HepG2 (cell line): ENCODE results near the gene AMZ2. TPM values are rescaled to one million over a fixed set of nuclear protein-coding genes. Genes with fewer than 3 reads are reported as not detected.

Experiments
- KDM3A ChIP-seq: IDR thresholded peaks from 2 replicates; pipeline ENCODE4 v1.6.1; 2018; ENCODE audit warnings: low read depth, missing compliant biosample characterization
- MBNL3 ChIP-seq: fragments of 250-450 bp; sonication (Bioruptor Pico); conservative IDR thresholded peaks from 2 replicates; pipeline ENCODE4 v1.8.0; 2022; ENCODE audit warnings: mild to moderate bottlenecking, inconsistent platforms
- MED1 ChIP-seq: sonication (generic); formaldehyde crosslinking; IDR thresholded peaks from 2 replicates; pipeline ENCODE4 v1.4.0; 2020; ENCODE audit warnings: missing genetic modification reagents
- SMAD1 ChIP-seq: sonication (generic); formaldehyde crosslinking; IDR thresholded peaks from 2 replicates; pipeline ENCODE4 v1.4.0; 2020; ENCODE audit warnings: missing genetic modification reagents, low read depth, mild to moderate bottlenecking, borderline replicate concordance
- TCF12 ChIP-seq, 2 experiments: fragments of 450-650 bp in 1 of 2; sonication (generic) in 1 of 2; formaldehyde crosslinking in 1 of 2; IDR thresholded peaks; 2 replicates each; pipeline versions ENCODE4 v1.6.1 to v1.8.0; 2017 to 2022; ENCODE audit warnings: antibody characterized with exemption in 1 of 2, mild to moderate bottlenecking in 1 of 2, missing genetic modification reagents in 1 of 2, moderate library complexity in 1 of 2
- ZFX ChIP-seq: sonication (generic); formaldehyde crosslinking; IDR thresholded peaks from 2 replicates; pipeline ENCODE4 v1.4.0; 2020; ENCODE audit warnings: mild to moderate bottlenecking, low read depth, missing genetic modification reagents, moderate library complexity
- ZKSCAN5 ChIP-seq: sonication (generic); formaldehyde crosslinking; IDR thresholded peaks from 2 replicates; pipeline ENCODE4 v1.5.1; 2020; ENCODE audit warnings: mild to moderate bottlenecking, missing genetic modification reagents
- ZNF547 ChIP-seq: sonication (generic); formaldehyde crosslinking; IDR thresholded peaks from 2 replicates; pipeline ENCODE4 v1.5.1; 2020; ENCODE audit warnings: mild to moderate bottlenecking, missing genetic modification reagents
- polyA plus RNA-seq, 8 experiments: library from polyadenylated mRNA; depleted of rRNA in 3 of 8; stranded (reverse) in 7 of 8; unstranded in 1 of 8; fragments of >200 nt; fragmentation: Illumina TruSeq in 4 of 8; extraction: Trizol in 4 of 8; gene quantifications; 2 replicates each; pipeline versions ENCODE4 v1.2.1 to v1.2.3, GENCODE V29; 2011 to 2016; ENCODE audit warnings: low read depth in 4 of 8, missing spikeins in 1 of 8, mixed read lengths in 1 of 8; ENCODE audit not compliant: insufficient read depth in 1 of 8
- total RNA-seq, 5 experiments: library from RNA; depleted of rRNA; stranded (reverse); fragments of >200 nt; fragmentation: Illumina TruSeq; extraction: Trizol; gene quantifications; 2 replicates each; pipeline ENCODE4 v1.2.3, GENCODE V29; 2016; ENCODE audit warnings: low read depth in 1 of 5
- TF ChIP-seq, protein P1 (sequence below): sonication (generic); formaldehyde crosslinking; IDR thresholded peaks from 2 replicates; pipeline ENCODE4 v1.8.1; 2023; ENCODE audit warnings: mild to moderate bottlenecking, inconsistent platforms, moderate library complexity, missing genetic modification reagents, borderline replicate concordance
- TF ChIP-seq, protein P2 (sequence below): fragments of 450-650 bp; IDR thresholded peaks from 2 replicates; pipeline ENCODE4 v1.6.1; 2017
- TF ChIP-seq, protein P3 (sequence below): sonication (generic); formaldehyde crosslinking; IDR thresholded peaks from 2 replicates; pipeline ENCODE4 v1.5.1; 2020; ENCODE audit warnings: mild to moderate bottlenecking, missing genetic modification reagents, borderline replicate concordance
- TF ChIP-seq, protein P4 (sequence below): IDR thresholded peaks from 2 replicates; pipeline ENCODE4 v1.6.1; 2016; ENCODE audit warnings: missing genetic modification reagents, missing compliant biosample characterization

The AMZ2 gene
- total and polyA plus RNA-seq, 2 of the 13 experiments (the other 11 are each of a cell fraction or from before 2014, with no cell fraction given) = 86.9 to 90.2 TPM

DNA sequence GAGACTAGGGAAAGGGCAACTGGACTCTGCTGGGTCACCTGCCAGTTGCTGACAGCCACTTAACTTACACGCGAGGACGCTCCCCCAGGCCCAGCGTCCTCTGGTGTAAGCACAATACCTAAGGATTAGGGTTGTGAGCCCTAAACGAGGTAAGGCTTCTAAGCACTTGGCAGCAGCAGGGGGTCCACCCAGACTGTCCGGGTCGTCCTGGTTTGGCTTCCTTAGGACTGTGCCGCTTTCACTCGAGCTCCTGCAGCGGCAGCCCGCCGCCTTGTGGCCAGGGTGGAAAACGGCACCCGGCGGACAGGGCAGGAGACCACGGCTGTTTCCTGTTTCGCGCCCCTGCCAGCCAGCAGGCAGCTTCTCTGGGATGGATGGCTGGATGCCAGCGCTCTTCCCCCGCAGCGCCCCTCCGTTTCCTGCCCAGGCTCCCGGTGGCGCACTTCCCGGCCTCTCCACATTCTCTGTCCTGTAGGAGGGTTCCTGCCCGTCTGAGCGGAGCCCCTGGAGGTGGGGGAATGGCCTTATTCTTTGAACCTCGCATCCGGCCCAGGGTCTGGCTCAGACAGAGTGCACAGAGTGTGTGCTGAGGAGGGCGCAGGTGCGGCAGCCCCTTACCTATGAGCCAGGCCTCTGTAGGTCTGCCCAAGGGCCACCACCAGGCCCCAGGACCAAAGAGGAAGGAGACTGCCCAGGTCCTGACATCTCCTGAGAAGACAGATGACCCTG, 47.0 kb upstream of the AMZ2 start (continued):
- TF ChIP-seq, protein P1, sequence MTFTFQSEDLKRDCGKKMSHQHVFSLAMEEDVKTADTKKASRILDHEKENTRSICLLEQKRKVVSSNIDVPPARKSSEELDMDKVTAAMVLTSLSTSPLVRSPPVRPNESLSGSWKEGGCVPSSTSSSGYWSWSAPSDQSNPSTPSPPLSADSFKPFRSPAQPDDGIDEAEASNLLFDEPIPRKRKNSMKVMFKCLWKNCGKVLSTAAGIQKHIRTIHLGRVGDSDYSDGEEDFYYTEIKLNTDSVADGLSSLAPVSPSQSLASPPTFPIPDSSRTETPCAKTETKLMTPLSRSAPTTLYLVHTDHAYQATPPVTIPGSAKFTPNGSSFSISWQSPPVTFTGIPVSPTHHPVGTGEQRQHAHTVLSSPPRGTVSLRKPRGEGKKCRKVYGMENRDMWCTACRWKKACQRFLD = 0 out of 2 replicates have a peak, but pooled peaks have one; percentile 47
- peak; percentile 56 for TF ChIP-seq ZFX (CRISPR knock-in tag)
- no peak for TF ChIP-seq ZKSCAN5 (CRISPR knock-in tag)
- peak; percentile 39; the same call in 1 of the 2 replicates for TF ChIP-seq MED1 (CRISPR knock-in tag)
- TF ChIP-seq TCF12 (IDR thresholded peaks at IDR 0.05) = no peak
- TF ChIP-seq TCF12 (CRISPR knock-in tag; IDR thresholded peaks at IDR 0.05) = peak; percentile 64; the same call in 1 of the 2 replicates
- TF ChIP-seq SMAD1 (CRISPR knock-in tag) = peak; percentile 70; the same call in 1 of the 2 replicates
- 0 out of 2 replicates have a peak, but pooled peaks have one; percentile 70 for TF ChIP-seq KDM3A (CRISPR knock-in tag)
- TF ChIP-seq, protein P2, sequence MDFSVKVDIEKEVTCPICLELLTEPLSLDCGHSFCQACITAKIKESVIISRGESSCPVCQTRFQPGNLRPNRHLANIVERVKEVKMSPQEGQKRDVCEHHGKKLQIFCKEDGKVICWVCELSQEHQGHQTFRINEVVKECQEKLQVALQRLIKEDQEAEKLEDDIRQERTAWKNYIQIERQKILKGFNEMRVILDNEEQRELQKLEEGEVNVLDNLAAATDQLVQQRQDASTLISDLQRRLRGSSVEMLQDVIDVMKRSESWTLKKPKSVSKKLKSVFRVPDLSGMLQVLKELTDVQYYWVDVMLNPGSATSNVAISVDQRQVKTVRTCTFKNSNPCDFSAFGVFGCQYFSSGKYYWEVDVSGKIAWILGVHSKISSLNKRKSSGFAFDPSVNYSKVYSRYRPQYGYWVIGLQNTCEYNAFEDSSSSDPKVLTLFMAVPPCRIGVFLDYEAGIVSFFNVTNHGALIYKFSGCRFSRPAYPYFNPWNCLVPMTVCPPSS = no peak
- peak; percentile 67 for TF ChIP-seq ZNF547 (CRISPR knock-in tag)
- no peak for TF ChIP-seq MBNL3 (CRISPR knock-in tag)
- TF ChIP-seq, protein P3, sequence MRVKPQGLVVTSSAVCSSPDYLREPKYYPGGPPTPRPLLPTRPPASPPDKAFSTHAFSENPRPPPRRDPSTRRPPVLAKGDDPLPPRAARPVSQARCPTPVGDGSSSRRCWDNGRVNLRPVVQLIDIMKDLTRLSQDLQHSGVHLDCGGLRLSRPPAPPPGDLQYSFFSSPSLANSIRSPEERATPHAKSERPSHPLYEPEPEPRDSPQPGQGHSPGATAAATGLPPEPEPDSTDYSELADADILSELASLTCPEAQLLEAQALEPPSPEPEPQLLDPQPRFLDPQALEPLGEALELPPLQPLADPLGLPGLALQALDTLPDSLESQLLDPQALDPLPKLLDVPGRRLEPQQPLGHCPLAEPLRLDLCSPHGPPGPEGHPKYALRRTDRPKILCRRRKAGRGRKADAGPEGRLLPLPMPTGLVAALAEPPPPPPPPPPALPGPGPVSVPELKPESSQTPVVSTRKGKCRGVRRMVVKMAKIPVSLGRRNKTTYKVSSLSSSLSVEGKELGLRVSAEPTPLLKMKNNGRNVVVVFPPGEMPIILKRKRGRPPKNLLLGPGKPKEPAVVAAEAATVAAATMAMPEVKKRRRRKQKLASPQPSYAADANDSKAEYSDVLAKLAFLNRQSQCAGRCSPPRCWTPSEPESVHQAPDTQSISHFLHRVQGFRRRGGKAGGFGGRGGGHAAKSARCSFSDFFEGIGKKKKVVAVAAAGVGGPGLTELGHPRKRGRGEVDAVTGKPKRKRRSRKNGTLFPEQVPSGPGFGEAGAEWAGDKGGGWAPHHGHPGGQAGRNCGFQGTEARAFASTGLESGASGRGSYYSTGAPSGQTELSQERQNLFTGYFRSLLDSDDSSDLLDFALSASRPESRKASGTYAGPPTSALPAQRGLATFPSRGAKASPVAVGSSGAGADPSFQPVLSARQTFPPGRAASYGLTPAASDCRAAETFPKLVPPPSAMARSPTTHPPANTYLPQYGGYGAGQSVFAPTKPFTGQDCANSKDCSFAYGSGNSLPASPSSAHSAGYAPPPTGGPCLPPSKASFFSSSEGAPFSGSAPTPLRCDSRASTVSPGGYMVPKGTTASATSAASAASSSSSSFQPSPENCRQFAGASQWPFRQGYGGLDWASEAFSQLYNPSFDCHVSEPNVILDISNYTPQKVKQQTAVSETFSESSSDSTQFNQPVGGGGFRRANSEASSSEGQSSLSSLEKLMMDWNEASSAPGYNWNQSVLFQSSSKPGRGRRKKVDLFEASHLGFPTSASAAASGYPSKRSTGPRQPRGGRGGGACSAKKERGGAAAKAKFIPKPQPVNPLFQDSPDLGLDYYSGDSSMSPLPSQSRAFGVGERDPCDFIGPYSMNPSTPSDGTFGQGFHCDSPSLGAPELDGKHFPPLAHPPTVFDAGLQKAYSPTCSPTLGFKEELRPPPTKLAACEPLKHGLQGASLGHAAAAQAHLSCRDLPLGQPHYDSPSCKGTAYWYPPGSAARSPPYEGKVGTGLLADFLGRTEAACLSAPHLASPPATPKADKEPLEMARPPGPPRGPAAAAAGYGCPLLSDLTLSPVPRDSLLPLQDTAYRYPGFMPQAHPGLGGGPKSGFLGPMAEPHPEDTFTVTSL = peak; percentile 47; the same call in 1 of the 2 replicates
- TF ChIP-seq, protein P4, sequence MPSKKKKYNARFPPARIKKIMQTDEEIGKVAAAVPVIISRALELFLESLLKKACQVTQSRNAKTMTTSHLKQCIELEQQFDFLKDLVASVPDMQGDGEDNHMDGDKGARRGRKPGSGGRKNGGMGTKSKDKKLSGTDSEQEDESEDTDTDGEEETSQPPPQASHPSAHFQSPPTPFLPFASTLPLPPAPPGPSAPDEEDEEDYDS (CRISPR knock-in tag) = peak; percentile 53; the same call in 1 of the 2 replicates
